Right lobe of liver (tissue), 6 donors: ENCODE data around the gene C9orf72. TPM values are rescaled to one million over a fixed set of nuclear protein-coding genes. Genes with fewer than 3 reads are reported as not detected.

Source experiments
- ATAC-seq, 4 donors: fragments of 200-7000 bp; cut with Tn5 transposase; one replicate each; pipeline ENCODE4 v1.9.1; 2020; ENCODE audit warnings: mild to moderate bottlenecking in 4 of 4, moderate library complexity in 4 of 4
- DNase-seq, 3 donors: peaks; one replicate each; pipeline ENCODE4 v3.0.0-alpha.2; 2020
- H3K27ac ChIP-seq, 3 donors: fragments of 200-600 bp; one replicate each; pipeline ENCODE4 v1.8.0; 2022
- H3K27me3 ChIP-seq, 2 donors: fragments of 200-600 bp; one replicate each; pipeline ENCODE4 v1.8.0; 2022
- H3K36me3 ChIP-seq, 4 donors: fragments of 200-600 bp; sonication (generic) in 1 of 4; one replicate each; pipeline versions ENCODE4 v1.5.1 to v1.8.0; 2017 to 2022; ENCODE audit warnings: control low read depth in 1 of 4
- H3K4me1 ChIP-seq, 4 donors: fragments of 200-600 bp; sonication (generic) in 1 of 4; one replicate each; pipeline versions ENCODE4 v1.5.1 to v1.8.0; 2017 to 2022; ENCODE audit warnings: control low read depth in 1 of 4
- H3K4me3 ChIP-seq, 3 donors: fragments of 200-600 bp; one replicate each; pipeline ENCODE4 v1.8.0; 2022
- H3K9me3 ChIP-seq, 4 donors: fragments of 200-600 bp; sonication (generic) in 1 of 4; one replicate each; pipeline versions ENCODE4 v1.5.1 to v1.8.0; 2017 to 2022; ENCODE audit warnings: control low read depth in 1 of 4
- POLR2A ChIP-seq: fragments of 450-650 bp; IDR thresholded peaks from one replicate; pipeline ENCODE4 v1.6.1; 2017; ENCODE audit warnings: antibody characterized with exemption, mild to moderate bottlenecking
- WGBS: methylation state at CpG from one replicate; pipeline ENCODE4 v1.1.6; 2018; ENCODE audit warnings: low coverage, low lambda C conversion rate; ENCODE audit not compliant: insufficient coverage; ENCODE audit errors: missing lambda C conversion rate; 5-methylcytosine and 5-hydroxymethylcytosine counted together
- intact Hi-C, 2 donors: fragments of 100-400 bp; cut with DNase I; formaldehyde crosslinking; loops; one replicate each; pipeline versions ENCODE4 v1.11.2 to v1.14.1; 2022
- total RNA-seq, 6 experiments: library from RNA; depleted of rRNA in 2 of 6; stranded (reverse); fragments of >200 nt in 2 of 6; fragmentation: NEBNext Ultra II Directional in 3 of 6; extraction: Animal tissue kit (Norgen Biotek cat#: 25700) in 3 of 6; gene quantifications; one replicate each; pipeline versions ENCODE4 v1.1.0 to v1.2.4, GENCODE V29; 2016 to 2023
- TF ChIP-seq, protein P1 (sequence below), 4 donors: fragments of 200-600 bp in 3 of 4; fragments of 450-650 bp in 1 of 4; IDR thresholded peaks; one replicate each; pipeline versions ENCODE4 v1.5.1 to v1.8.0; 2016 to 2022; ENCODE audit warnings: antibody characterized with exemption in 4 of 4, mild to moderate bottlenecking in 2 of 4
- donor health status: DM: no; HTN: yes; CAD: no.
- donor health status: DM: no; HTN: no; CAD: no.
- donor health status: DM: no; HTN: no; CAD: no.
- donor health status: DM: no; HTN: yes; CAD: no.
- donor health status: DM: no; HTN: yes; CAD: no.

C9orf72 gene
- total RNA-seq, 6 experiments from 2014 or later: 4.9 to 7.7 (median 6.8) TPM

DNA sequence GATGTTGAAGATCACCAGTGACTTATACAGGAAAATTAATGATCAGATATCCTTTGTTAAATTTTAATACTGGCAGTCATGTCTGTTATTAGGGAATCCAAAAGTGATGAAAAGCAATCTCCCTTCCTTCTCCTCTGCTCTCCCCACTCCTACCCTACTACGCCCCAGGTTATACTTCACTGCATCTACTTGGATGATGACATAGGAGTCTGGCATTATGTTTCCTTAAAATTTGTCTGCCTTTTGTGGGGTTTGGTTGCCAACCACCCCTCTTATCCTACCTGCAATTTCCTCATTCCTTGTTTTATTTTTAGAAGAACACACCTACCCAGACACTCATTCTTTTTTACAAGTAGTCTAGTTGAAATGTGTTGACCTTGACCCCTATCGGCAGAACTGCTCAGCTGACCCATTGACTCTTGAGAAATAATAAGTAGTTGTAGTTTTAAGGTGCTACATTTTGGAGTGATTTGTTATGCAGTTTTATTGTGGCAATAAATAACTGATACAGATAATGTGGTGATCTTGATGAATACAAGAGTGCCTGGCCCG, 38.5 kb downstream of the C9orf72 start:
- Histone ChIP-seq H3K4me3 (no peak overlapping the region), H3K27ac (no peak overlapping the region), H3K4me1 (peaks cover 0 to 47% (median 6%) of the 10 kb centered on the region in 4 donors), H3K36me3 (no peaks in the 10 kb centered on the region), H3K27me3 (no peaks in the 10 kb centered on the region), H3K9me3 (no peaks in the 10 kb centered on the region)
- intact Hi-C loops: no loop called here
- WGBS: 69% methylated on average over 3 of the region's 3 CpGs
- TF ChIP-seq, protein P1, sequence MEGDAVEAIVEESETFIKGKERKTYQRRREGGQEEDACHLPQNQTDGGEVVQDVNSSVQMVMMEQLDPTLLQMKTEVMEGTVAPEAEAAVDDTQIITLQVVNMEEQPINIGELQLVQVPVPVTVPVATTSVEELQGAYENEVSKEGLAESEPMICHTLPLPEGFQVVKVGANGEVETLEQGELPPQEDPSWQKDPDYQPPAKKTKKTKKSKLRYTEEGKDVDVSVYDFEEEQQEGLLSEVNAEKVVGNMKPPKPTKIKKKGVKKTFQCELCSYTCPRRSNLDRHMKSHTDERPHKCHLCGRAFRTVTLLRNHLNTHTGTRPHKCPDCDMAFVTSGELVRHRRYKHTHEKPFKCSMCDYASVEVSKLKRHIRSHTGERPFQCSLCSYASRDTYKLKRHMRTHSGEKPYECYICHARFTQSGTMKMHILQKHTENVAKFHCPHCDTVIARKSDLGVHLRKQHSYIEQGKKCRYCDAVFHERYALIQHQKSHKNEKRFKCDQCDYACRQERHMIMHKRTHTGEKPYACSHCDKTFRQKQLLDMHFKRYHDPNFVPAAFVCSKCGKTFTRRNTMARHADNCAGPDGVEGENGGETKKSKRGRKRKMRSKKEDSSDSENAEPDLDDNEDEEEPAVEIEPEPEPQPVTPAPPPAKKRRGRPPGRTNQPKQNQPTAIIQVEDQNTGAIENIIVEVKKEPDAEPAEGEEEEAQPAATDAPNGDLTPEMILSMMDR (IDR thresholded peaks at IDR 0.05): no peak
- DNase-seq (no peak), ATAC-seq (no peak)

DNA sequence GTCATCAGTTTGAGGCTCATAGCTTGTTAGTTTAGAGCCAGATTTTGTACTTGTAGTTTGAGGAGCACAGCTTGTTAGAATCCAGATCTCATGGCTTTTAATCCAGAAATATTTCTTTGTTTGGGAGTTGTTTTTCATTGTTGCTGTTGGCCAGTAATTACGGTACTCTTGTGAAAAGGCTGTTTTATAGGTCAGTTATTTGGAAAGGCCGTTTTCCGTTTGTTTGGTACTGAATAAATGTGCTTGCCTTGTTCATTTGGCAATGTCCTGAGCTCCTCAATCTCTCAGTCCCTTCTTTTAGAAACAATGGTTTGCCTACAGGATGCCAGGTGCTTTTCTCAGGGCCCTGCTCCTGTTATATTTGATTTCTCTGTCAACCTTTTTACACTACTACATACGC, 39.1 kb downstream of the C9orf72 start:
- no peak overlapping the region for H3K4me3 ChIP-seq
- H3K27ac ChIP-seq: no peak overlapping the region
- no peaks in the 10 kb centered on the region for H3K36me3 ChIP-seq
- intact Hi-C loops: no loop called here
- TF ChIP-seq, protein P1 (IDR thresholded peaks at IDR 0.05): no peak
- TF ChIP-seq POLR2A: no peak
- no peaks in the 10 kb centered on the region for H3K9me3 ChIP-seq
- H3K27me3 ChIP-seq: no peaks in the 10 kb centered on the region
- ATAC-seq (no peak), DNase-seq (no peak)
- WGBS: 28% methylated on average over 4 of the region's 4 CpGs
- H3K4me1 ChIP-seq: peaks cover 0 to 41% (median 4%) of the 10 kb centered on the region in 4 donors

DNA sequence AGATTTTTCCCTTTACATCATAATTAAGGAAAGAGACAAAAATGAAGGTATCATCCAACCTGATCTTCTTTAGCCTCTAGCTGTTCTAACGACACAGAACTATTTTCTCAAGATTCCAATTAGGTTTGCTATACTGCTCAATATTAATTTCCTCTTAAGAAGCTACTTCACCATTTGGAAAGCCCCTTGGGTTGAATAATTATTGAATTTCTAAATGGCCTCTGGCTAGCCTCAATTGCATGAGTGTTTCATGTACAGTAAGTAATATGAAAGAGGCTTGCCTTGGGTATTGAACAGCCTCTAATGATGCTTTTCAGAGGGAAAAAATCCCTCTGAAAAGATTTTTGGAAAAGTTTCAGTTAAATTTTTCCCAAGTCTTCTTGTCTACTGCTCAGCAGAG, 40.0 kb downstream of the C9orf72 start:
- intact Hi-C loops: no loop called here
- TF ChIP-seq, protein P1 (IDR thresholded peaks at IDR 0.05): no peak
- no peak for TF ChIP-seq POLR2A

DNA sequence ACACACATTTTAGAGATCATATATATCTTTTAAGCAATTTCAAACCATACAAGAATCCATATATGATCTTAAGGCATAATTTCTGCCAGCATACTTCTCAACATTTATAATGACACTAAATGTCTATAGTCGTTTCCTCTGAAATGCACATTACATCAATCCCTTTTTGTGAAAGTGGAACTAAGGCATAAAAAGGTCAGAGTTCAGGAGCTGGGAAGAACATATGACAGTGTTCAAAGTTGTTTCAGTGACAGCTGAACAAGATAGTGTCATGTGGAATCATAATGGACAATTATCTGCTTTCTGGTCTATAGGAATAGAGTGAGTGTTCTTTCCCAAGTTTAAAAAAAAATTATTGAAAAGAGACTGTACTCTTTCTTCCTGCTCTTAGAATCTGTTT, 41.2 kb downstream of the C9orf72 start:
- H3K4me3 ChIP-seq: no peak overlapping the region
- H3K27me3 ChIP-seq: no peaks in the 10 kb centered on the region
- TF ChIP-seq POLR2A: no peak
- TF ChIP-seq, protein P1 (IDR thresholded peaks at IDR 0.05): no peak
- DNase-seq: no peak
- peak in 1 of 4 donors; percentile 9 for ATAC-seq
- peaks cover 0 to 20% (median 0%) of the 10 kb centered on the region in 4 donors for H3K4me1 ChIP-seq
- H3K27ac ChIP-seq: no peak overlapping the region
- H3K9me3 ChIP-seq: no peaks in the 10 kb centered on the region
- no peaks in the 10 kb centered on the region for H3K36me3 ChIP-seq
- intact Hi-C loops: no loop called here
- 26% methylated on average over 1 of the region's 1 CpG for WGBS

More for the DNA sequence above, 40.0 kb downstream of the C9orf72 start:
- no peaks in the 10 kb centered on the region for H3K9me3 ChIP-seq
- 94% methylated on average over 1 of the region's 1 CpG for WGBS
- H3K4me1 ChIP-seq: peaks cover 0 to 33% (median 0%) of the 10 kb centered on the region in 4 donors
- no peaks in the 10 kb centered on the region for H3K27me3 ChIP-seq
- no peaks in the 10 kb centered on the region for H3K36me3 ChIP-seq
- no peak overlapping the region for H3K4me3 ChIP-seq
- ATAC-seq (no peak), DNase-seq (no peak)
- no peak overlapping the region for H3K27ac ChIP-seq
